Measurements from ENCODE around the gene METTL23.

- TF ChIP-seq, protein P1, sequence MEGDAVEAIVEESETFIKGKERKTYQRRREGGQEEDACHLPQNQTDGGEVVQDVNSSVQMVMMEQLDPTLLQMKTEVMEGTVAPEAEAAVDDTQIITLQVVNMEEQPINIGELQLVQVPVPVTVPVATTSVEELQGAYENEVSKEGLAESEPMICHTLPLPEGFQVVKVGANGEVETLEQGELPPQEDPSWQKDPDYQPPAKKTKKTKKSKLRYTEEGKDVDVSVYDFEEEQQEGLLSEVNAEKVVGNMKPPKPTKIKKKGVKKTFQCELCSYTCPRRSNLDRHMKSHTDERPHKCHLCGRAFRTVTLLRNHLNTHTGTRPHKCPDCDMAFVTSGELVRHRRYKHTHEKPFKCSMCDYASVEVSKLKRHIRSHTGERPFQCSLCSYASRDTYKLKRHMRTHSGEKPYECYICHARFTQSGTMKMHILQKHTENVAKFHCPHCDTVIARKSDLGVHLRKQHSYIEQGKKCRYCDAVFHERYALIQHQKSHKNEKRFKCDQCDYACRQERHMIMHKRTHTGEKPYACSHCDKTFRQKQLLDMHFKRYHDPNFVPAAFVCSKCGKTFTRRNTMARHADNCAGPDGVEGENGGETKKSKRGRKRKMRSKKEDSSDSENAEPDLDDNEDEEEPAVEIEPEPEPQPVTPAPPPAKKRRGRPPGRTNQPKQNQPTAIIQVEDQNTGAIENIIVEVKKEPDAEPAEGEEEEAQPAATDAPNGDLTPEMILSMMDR (IDR thresholded peaks at IDR 0.05; ENCODE audit: low read length): no peak
- no peak for TF ChIP-seq EZH2 (IDR thresholded peaks at IDR 0.05; ENCODE audit: borderline replicate concordance, low read length)
Measured at GRCh38 chr17:76738468-76738850, 11.8 kb downstream of the METTL23 start.
